Brain microvascular endothelial cell (primary cell): Measurements from ENCODE around the gene RNF223.

Experiments
- DNase-seq: peaks from one replicate; pipeline ENCODE4 v3.0.0-alpha.2; 2020
- H3K27ac ChIP-seq: fragments of 250-450 bp; sonication (Bioruptor Pico); 2 replicates; pipeline ENCODE4 v1.5.1; 2020; ENCODE audit warnings: mild to moderate bottlenecking, moderate library complexity
- H3K27me3 ChIP-seq: fragments of 250-450 bp; sonication (Bioruptor Pico); replicated peaks from 2 replicates; pipeline ENCODE4 v1.5.1; 2020; ENCODE audit warnings: mild to moderate bottlenecking
- H3K36me3 ChIP-seq: fragments of 250-450 bp; sonication (Bioruptor Pico); replicated peaks from 2 replicates; pipeline ENCODE4 v1.5.1; 2020; ENCODE audit warnings: mild to moderate bottlenecking
- H3K4me3 ChIP-seq: 2 replicates; pipeline ENCODE4 v1.5.1; 2011; ENCODE audit warnings: low read depth, mild to moderate bottlenecking, control low read depth, low read length, moderate library complexity
- in situ Hi-C: cut with HindIII; loops from 2 replicates; pipeline ENCODE4 v1.10.0; 2017; ENCODE audit warnings: low sequenced_read_pairs, low pct_ligation_motif_present
- TF ChIP-seq, protein P1 (sequence below): IDR thresholded peaks from 2 replicates; pipeline ENCODE4 v1.5.1; 2011; ENCODE audit warnings: low read depth, mild to moderate bottlenecking, moderate library complexity, low read length, control low read depth, inconsistent platforms; ENCODE audit errors: missing control alignments

RNF223 gene

DNA sequence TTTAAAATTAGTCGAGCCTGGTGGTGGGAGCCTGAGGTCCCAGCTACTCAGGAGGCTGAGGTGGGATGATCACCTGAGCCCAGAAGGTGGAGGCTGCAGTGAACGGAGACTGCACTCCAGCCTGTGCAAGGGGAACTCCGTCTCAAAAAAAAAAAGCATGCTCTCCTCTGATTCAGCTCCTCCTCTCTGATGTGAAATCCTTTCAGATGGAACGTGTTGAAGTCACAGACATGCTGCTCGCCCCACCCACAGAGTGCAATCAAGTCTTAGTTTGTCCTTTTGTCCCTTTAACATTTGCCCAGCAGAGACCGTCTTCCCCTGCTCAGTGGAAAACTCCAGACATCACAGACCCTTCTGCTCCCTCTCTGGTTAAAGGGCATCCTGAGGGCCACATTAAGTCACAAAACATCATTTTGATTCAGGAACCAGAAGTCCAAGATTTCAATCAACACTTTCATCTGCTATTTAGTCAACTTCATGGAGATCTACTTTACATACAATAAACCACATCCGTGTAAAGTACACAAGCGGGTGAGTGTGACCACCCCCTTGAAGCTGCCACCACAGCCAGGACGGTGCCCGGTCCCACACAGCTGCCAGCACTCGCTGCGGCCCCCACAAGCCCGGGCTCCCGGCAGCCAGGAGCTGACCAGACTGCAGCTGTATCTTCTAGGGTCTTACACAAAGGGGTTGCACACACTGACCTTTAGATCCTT lies 18.9 kb upstream of the RNF223 start:
- Histone ChIP-seq H3K27ac (no peak overlapping the region), H3K36me3 (no peaks in the 10 kb centered on the region), H3K27me3 (no peaks in the 10 kb centered on the region), H3K4me3 (no peak overlapping the region)
- no peak for DNase-seq
- TF ChIP-seq, protein P1, sequence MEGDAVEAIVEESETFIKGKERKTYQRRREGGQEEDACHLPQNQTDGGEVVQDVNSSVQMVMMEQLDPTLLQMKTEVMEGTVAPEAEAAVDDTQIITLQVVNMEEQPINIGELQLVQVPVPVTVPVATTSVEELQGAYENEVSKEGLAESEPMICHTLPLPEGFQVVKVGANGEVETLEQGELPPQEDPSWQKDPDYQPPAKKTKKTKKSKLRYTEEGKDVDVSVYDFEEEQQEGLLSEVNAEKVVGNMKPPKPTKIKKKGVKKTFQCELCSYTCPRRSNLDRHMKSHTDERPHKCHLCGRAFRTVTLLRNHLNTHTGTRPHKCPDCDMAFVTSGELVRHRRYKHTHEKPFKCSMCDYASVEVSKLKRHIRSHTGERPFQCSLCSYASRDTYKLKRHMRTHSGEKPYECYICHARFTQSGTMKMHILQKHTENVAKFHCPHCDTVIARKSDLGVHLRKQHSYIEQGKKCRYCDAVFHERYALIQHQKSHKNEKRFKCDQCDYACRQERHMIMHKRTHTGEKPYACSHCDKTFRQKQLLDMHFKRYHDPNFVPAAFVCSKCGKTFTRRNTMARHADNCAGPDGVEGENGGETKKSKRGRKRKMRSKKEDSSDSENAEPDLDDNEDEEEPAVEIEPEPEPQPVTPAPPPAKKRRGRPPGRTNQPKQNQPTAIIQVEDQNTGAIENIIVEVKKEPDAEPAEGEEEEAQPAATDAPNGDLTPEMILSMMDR = no peak
- in situ Hi-C loops = no loop called here

DNA sequence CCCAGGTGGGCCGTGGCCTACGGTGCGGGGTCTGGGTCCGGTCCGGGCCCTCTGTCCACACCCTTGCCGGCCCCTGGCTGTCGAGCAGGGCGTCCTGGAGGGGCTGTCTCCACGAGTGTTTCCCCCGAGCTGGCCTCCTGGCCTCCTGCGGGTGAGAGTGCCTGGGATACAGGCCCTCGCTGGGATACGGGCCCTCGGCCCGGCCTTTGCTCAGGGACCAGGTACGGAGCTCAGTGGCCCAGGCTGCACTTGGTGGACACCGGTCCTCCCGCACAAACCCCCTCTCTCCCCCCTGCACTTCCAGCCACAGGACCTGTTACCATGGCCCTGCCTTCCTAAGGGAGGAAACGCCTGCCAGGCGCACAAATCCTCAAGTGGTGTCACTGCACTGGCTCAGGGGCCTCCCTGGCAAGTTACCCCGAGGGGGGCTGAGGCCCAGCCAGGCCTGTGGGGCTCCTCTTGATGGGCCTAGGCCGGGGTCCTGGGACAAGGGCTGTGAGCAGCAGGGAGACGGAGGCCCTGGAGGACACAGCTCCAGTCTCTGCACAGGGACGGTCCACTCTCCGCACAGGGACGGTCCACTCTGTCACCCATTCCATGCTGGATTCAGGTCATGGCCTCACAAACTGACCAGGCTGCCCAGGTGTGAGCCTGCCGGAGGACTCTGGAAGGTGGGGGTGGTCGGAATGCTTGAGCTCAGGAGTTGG lies 18.2 kb upstream of the RNF223 start:
- Histone ChIP-seq H3K4me3 (no peak overlapping the region), H3K27me3 (no peaks in the 10 kb centered on the region), H3K27ac (no peak overlapping the region), H3K36me3 (no peaks in the 10 kb centered on the region)
- DNase-seq = no peak
- in situ Hi-C loops = no loop called here
- TF ChIP-seq, protein P1 = no peak

DNA sequence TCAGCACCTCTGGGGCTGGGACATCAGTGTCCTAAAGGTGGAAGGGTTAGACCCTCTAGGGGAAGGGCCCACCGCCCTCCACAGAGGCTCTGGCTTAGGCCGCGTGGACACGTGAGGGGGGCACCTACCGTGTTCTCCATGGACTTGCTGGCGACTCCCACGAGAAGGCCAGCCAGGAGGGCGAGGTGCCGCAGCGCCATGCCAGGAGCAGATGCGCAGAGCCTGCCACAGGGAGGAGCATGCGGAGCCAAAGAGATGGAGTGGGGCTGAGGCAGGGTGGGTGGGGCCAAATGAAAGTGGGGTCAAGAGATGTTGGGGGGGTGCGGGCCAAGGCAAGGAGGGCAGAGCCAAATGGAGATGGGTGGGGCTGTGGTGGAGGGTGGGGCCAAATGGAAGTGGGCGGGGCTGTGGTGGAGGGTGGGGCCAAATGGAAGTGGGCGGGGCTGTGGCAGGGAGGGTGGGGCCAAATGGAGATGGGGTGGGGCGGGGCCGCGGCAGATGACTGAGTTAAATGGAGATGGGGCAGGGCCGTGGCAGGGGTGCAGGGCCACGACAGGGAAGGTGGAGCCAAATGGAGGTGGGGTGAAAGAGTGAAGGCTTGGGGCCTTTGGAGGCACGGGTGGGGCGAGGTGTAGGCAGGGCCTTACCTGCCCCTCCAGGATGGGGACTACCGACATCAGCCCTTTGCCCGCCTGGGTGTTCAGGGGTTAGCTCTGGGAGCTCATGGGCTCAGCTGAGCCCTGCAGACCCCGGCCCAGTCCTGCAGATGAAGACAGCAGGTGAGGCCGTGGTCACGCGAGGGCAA lies 17.4 kb upstream of the RNF223 start:
- in situ Hi-C loops = no loop called here
- no peak for DNase-seq
- TF ChIP-seq, protein P1 = no peak

DNA sequence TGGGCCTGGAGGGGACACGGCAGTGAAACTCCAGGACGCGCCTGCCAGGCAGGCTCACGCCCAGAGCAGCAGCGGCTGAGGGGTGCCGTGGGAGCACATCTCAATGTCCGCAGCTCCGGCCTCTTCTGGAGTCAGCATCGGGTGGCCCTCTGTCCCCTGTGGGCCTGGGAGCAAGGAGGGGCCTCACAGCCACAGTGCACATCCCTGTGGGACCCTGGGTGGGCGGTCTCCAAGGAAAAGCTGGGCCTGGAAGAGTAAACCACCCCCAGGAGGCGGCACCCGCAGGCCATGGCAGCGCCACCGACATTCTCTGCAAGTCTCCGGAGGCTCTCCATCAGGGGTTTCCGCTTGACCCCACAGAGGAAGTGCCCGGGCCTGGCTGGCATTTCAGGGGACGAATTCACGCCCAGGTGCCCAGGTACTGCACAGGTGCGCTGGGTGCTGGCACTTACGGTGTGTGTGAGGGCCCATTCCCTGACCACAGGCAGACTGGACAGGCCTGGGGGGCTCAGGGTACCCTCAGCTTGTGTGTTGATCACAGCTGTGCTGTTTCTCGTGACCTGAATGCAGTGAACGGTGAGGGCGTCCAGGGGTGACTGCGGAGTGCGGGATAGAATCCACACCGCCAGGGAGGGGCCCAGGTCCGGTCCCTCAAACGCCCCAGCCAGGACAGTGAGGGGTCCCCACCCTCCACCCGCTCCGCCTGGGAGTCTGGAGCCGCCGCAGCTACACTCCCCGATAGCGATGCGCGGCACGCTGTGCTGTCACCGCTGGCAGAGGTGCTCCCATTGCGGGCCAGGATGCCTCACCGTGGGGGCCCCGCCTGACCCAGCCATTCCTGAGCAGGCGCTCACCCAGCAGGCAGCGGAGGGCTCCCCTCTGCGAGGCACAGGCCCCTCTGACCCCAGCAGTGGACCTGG lies 16.6 kb upstream of the RNF223 start:
- Histone ChIP-seq H3K27ac (no peak overlapping the region), H3K4me3 (no peak overlapping the region), H3K36me3 (no peaks in the 10 kb centered on the region), H3K27me3 (no peaks in the 10 kb centered on the region)
- DNase-seq = no peak
- TF ChIP-seq, protein P1 = no peak
- in situ Hi-C loops = no loop called here

More for the DNA sequence above, 17.4 kb upstream of the RNF223 start:
- H3K36me3 ChIP-seq = no peaks in the 10 kb centered on the region
- no peaks in the 10 kb centered on the region for H3K27me3 ChIP-seq
- no peak overlapping the region for H3K4me3 ChIP-seq
- no peak overlapping the region for H3K27ac ChIP-seq

DNA sequence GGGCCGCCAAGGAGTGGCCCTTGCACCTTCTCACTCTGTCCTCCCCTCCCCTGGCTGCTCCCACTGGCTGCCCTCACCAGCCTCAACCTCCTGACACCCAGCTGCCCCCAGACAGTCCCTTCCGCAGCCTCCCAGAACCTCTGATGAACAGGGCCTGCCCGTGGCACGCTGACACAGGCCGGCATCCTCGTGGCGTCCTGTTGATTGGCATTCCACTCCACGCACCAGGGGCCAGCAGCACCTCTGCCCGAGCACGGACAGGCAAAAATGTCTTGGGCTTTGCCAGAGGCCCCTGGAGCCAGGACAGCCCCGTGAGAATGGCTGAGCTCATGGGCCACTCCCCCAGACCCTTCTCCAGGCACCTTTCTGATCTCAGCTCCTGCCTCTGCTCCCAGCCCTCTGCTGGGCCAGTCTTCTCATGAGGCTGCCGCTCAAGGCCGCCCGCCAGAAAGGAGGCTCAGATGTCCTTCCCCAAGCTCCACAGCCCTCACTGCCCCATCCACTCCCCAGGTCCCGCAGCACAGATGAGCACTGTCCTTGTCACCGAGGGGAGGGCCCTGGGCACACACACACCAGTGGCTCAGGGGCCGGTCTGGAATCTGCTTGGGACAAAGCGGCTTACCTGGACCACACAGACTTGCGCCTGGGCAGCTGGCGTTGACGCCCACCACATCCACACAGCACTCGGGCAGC lies 15.8 kb upstream of the RNF223 start:
- Histone ChIP-seq H3K27ac (no peak overlapping the region), H3K4me3 (no peak overlapping the region), H3K27me3 (no peaks in the 10 kb centered on the region), H3K36me3 (no peaks in the 10 kb centered on the region)
- TF ChIP-seq, protein P1 = no peak
- DNase-seq = no peak
- in situ Hi-C loops = no loop called here
